Peyer's patch (tissue), 4 donors: ENCODE data around the gene ARHGEF7. TPM values are rescaled to one million over a fixed set of nuclear protein-coding genes. Genes with fewer than 3 reads are reported as not detected.

Experiments used
- DNase-seq, 3 donors: peaks; one replicate each; pipeline ENCODE4 v3.0.0-alpha.2; 2017 to 2019
- H3K27ac ChIP-seq, 4 donors: fragments of 200-600 bp; sonication (generic); one replicate each; pipeline ENCODE4 v1.5.1; 2016 to 2019
- H3K27me3 ChIP-seq, 2 donors: fragments of 200-600 bp; sonication (generic); one replicate each; pipeline ENCODE4 v1.5.1; 2019
- H3K36me3 ChIP-seq, 3 donors: fragments of 200-600 bp; sonication (generic); one replicate each; pipeline ENCODE4 v1.5.1; 2016 to 2019
- H3K4me1 ChIP-seq, 4 donors: fragments of 200-600 bp; sonication (generic); one replicate each; pipeline ENCODE4 v1.5.1; 2016 to 2019
- H3K4me3 ChIP-seq, 4 donors: fragments of 200-600 bp; sonication (generic); 1 replicate in 3 of 4; 2 replicates in 1 of 4; pipeline ENCODE4 v1.5.1; 2016 to 2019; ENCODE audit warnings: mild to moderate bottlenecking in 1 of 4
- H3K9me3 ChIP-seq, 4 donors: fragments of 200-600 bp; sonication (generic); one replicate each; pipeline ENCODE4 v1.5.1; 2016 to 2019; ENCODE audit warnings: mild to moderate bottlenecking in 1 of 4
- POLR2A ChIP-seq, 2 donors: fragments of 450-650 bp; IDR thresholded peaks; one replicate each; pipeline ENCODE4 v1.5.1; 2017; ENCODE audit warnings: antibody characterized with exemption in 2 of 2, mild to moderate bottlenecking in 2 of 2, moderate library complexity in 2 of 2
- total RNA-seq, 4 donors: library from RNA; depleted of rRNA; stranded (reverse); fragments of >200 nt; gene quantifications; one replicate each; pipeline ENCODE4 v1.1.0, GENCODE V29; 2016
- TF ChIP-seq, protein P1 (sequence below), 6 experiments: fragments of 450-650 bp in 4 of 6; fragments of 200-600 bp in 2 of 6; sonication (generic) in 1 of 6; IDR thresholded peaks; one replicate each; pipeline ENCODE4 v1.5.1; 2017 to 2019; ENCODE audit warnings: antibody characterized with exemption in 6 of 6, mild to moderate bottlenecking in 3 of 6, moderate library complexity in 1 of 6

ARHGEF7 gene
- total RNA-seq, 4 donors from 2014 or later = 58.1 to 117 (median 95.5) TPM

DNA sequence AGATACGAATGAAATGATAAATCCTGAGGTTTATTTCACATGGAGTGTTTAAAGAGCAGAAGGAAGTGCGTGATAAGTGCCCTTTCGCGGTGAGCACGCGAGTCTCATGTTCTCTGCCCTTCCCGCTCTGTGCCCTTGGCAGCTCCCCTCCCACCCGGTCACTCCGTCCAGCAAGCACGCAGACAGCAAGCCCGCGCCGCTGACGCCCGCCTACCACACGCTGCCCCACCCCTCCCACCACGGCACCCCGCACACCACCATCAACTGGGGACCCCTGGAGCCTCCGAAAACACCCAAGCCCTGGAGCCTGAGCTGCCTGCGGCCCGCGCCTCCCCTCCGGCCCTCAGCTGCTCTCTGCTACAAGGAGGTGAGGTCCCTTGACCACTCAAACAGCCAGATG, 167.9 kb downstream of the ARHGEF7 start:
- H3K27ac ChIP-seq = peak overlapping the region in 1 of 4 donors; percentile 73

DNA sequence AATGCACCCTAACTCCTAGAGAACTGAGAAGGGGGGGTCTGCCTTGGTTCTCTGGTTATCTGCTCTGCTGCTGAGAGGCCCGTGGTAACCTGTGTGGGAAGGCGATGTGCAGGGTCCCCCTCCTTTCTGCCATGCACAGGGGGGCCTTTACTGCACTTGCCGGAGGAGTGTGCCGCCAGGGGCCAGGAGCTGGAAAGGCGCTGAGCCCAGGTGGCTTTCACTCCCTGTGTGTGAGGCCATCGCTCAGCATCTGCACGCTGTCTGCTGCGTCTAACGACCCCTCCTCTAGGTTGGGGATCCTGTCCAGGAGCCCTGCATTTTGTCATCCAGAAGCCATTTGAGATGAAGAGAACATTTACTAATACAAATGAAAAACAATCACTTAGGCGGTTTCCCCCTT, 168.3 kb downstream of the ARHGEF7 start:
- Histone ChIP-seq H3K9me3 (no peaks in the 10 kb centered on the region), H3K4me1 (no peaks in the 10 kb centered on the region), H3K27ac (peak overlapping the region in 1 of 4 donors; percentile 73), H3K36me3 (peaks cover 0 to 88% (median 0%) of the 10 kb centered on the region in 3 donors), H3K4me3 (no peak overlapping the region), H3K27me3 (no peaks in the 10 kb centered on the region)
- no peak for TF ChIP-seq POLR2A (IDR thresholded peaks at IDR 0.05)
- TF ChIP-seq, protein P1, sequence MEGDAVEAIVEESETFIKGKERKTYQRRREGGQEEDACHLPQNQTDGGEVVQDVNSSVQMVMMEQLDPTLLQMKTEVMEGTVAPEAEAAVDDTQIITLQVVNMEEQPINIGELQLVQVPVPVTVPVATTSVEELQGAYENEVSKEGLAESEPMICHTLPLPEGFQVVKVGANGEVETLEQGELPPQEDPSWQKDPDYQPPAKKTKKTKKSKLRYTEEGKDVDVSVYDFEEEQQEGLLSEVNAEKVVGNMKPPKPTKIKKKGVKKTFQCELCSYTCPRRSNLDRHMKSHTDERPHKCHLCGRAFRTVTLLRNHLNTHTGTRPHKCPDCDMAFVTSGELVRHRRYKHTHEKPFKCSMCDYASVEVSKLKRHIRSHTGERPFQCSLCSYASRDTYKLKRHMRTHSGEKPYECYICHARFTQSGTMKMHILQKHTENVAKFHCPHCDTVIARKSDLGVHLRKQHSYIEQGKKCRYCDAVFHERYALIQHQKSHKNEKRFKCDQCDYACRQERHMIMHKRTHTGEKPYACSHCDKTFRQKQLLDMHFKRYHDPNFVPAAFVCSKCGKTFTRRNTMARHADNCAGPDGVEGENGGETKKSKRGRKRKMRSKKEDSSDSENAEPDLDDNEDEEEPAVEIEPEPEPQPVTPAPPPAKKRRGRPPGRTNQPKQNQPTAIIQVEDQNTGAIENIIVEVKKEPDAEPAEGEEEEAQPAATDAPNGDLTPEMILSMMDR (IDR thresholded peaks at IDR 0.05) = no peak
- no peak for DNase-seq

More for the DNA sequence above, 167.9 kb downstream of the ARHGEF7 start:
- Histone ChIP-seq H3K36me3 (peaks cover 0 to 88% (median 0%) of the 10 kb centered on the region in 3 donors), H3K4me1 (no peaks in the 10 kb centered on the region), H3K27me3 (no peaks in the 10 kb centered on the region), H3K4me3 (no peak overlapping the region), H3K9me3 (no peaks in the 10 kb centered on the region)
- DNase-seq = no peak
- TF ChIP-seq, protein P1 (IDR thresholded peaks at IDR 0.05) = no peak
- no peak for TF ChIP-seq POLR2A (IDR thresholded peaks at IDR 0.05)

DNA sequence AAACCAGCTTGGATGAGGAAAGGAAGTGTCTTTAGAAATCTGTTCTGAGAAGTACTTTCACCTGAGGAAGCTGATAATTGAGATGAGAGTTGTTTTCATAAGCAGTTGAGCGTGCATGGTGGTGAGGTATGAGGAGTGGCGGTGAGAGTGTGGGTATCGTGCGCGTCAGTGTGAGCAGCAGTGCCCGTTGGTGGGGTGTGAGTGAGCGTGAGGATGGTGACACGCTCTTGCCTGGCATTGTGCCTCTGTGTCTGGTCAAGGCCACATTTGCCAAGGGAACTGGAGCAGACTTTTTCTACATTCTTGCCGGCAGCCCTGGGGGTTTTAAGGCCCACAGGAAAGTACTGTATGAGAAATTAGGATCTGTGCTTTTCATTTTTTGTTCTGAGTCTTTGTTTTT, 168.9 kb downstream of the ARHGEF7 start:
- no peak overlapping the region for H3K27ac ChIP-seq

DNA sequence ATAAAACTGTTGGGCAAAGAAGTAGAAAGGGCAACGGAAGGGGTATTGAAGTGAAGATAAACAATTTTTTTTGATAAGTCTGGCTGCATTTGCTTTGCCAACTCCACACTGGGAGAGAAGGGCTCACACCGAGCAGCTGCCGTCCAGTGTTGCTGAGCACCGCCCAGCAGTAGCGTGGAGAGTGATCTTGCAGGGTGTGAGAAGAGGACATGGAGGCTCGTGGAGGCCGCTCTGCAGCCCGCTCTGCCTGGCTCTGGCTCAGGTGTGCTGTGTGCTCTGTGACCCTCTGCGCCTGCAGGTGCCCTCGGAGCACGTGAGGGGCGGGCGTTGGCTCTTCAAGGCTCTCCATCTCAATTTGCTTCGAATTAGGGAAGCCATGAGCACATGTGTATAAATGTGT, 169.5 kb downstream of the ARHGEF7 start:
- TF ChIP-seq POLR2A (IDR thresholded peaks at IDR 0.05) = no peak
- TF ChIP-seq, protein P1 (IDR thresholded peaks at IDR 0.05) = no peak
- Histone ChIP-seq H3K4me3 (no peak overlapping the region), H3K36me3 (peaks cover 0 to 88% (median 0%) of the 10 kb centered on the region in 3 donors), H3K4me1 (no peaks in the 10 kb centered on the region), H3K27me3 (no peaks in the 10 kb centered on the region), H3K27ac (no peak overlapping the region), H3K9me3 (no peaks in the 10 kb centered on the region)
- DNase-seq = no peak

More for the DNA sequence above, 168.9 kb downstream of the ARHGEF7 start:
- TF ChIP-seq POLR2A (IDR thresholded peaks at IDR 0.05) = no peak
- TF ChIP-seq, protein P1 (IDR thresholded peaks at IDR 0.05) = no peak
- H3K27me3 ChIP-seq = no peaks in the 10 kb centered on the region
- no peaks in the 10 kb centered on the region for H3K9me3 ChIP-seq
- H3K4me3 ChIP-seq = no peak overlapping the region
- no peaks in the 10 kb centered on the region for H3K4me1 ChIP-seq
- no peak for DNase-seq
- H3K36me3 ChIP-seq = peaks cover 0 to 88% (median 0%) of the 10 kb centered on the region in 3 donors

DNA sequence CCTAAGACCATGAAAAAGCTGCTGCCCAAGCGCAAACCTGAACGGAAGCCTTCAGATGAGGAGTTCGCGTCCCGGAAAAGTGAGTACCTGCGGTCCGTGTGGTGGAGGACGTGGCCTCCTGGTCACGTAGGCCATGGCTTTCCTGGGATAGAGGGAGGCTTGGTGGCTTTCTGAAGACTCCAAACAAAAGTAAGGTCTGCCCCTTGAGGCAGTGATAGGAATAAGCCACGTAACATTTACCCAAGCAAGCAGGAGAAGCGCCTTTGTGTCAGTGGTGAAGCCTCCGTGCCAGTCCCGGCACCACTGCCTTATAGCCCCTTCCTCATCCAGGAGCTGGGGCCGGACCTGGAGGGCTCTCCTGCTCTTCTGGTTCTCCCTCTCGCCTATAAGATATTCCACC, 171.1 kb downstream of the ARHGEF7 start:
- H3K27me3 ChIP-seq = no peaks in the 10 kb centered on the region
- TF ChIP-seq, protein P1 (IDR thresholded peaks at IDR 0.05) = no peak
- no peak for TF ChIP-seq POLR2A (IDR thresholded peaks at IDR 0.05)
- DNase-seq = no peak
- no peak overlapping the region for H3K27ac ChIP-seq
- no peaks in the 10 kb centered on the region for H3K9me3 ChIP-seq
- peaks cover 0 to 90% (median 0%) of the 10 kb centered on the region in 3 donors for H3K36me3 ChIP-seq
- no peak overlapping the region for H3K4me3 ChIP-seq
- no peaks in the 10 kb centered on the region for H3K4me1 ChIP-seq

DNA sequence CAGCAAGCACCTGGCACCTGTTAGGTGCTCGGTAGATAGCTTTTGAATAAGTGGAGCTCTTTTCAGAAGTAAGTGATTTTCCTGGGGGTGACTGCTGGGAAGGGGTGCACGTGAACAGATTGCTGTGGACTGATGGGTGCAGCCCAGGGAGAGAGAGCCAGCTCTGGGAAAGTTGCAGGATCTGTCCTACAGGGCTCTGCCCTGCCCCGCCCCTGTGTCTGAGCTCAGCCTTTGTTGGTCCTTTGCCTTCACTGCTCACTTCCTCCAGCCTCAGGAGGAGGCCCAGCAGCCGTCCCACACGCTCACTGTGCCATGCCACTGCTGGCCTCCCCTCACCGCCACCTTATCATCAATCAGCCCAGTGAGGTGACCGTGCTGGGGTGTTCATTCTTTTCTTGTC, 171.6 kb downstream of the ARHGEF7 start:
- no peak overlapping the region for H3K4me3 ChIP-seq
- no peaks in the 10 kb centered on the region for H3K27me3 ChIP-seq
- TF ChIP-seq POLR2A (IDR thresholded peaks at IDR 0.05) = no peak
- TF ChIP-seq, protein P1 (IDR thresholded peaks at IDR 0.05) = no peak
- H3K9me3 ChIP-seq = no peaks in the 10 kb centered on the region
- H3K27ac ChIP-seq = no peak overlapping the region
- H3K4me1 ChIP-seq = no peaks in the 10 kb centered on the region
- H3K36me3 ChIP-seq = peaks cover 0 to 92% (median 0%) of the 10 kb centered on the region in 3 donors
- no peak for DNase-seq
